Dendritic cell treated with granulocyte-macrophage colony-stimulating factor and Interleukin-4, amounts not matched to agents 40 ng/mL and 50 ng/mL, for 4 days (primary cell): ENCODE data around the gene SLC25A48.

Experiments
- H3K27ac Mint-ChIP-seq: one replicate; pipeline ENCODE4 v1.8.0; 2022; ENCODE audit warnings: mild to moderate bottlenecking, mixed read lengths
- H3K27me3 Mint-ChIP-seq: one replicate; pipeline ENCODE4 v1.8.0; 2022; ENCODE audit warnings: mild to moderate bottlenecking, mixed read lengths
- H3K36me3 Mint-ChIP-seq: one replicate; pipeline ENCODE4 v1.8.0; 2022; ENCODE audit warnings: low read depth, mixed read lengths
- H3K4me1 Mint-ChIP-seq: one replicate; pipeline ENCODE4 v1.8.0; 2022; ENCODE audit warnings: low read depth, mixed read lengths
- H3K4me3 Mint-ChIP-seq: one replicate; pipeline ENCODE4 v1.8.0; 2022; ENCODE audit warnings: mild to moderate bottlenecking, moderate library complexity, mixed read lengths
- H3K9me3 Mint-ChIP-seq: one replicate; pipeline ENCODE4 v1.8.0; 2022; ENCODE audit warnings: mixed read lengths
- intact Hi-C: fragments of 100-400 bp; cut with micrococcal nuclease; formaldehyde crosslinking; loops from one replicate; pipeline ENCODE4 v1.15.0; 2022

The SLC25A48 gene

GRCh38 chr5:135887447-135887864, 53.0 kb downstream of the SLC25A48 start:
- intact Hi-C loops = loop anchor here (1.0 to 5.0 kb wide), 5 partner anchors 55 to 325 kb away; partner anchors contain the start of gene SLC25A48
- no peaks in the 10 kb centered on the region for H3K9me3 Mint-ChIP-seq
- no peak overlapping the region for H3K4me3 Mint-ChIP-seq
- H3K4me1 Mint-ChIP-seq = peaks cover 34% of the 10 kb centered on the region
- H3K36me3 Mint-ChIP-seq = peaks cover 62% of the 10 kb centered on the region
- H3K27me3 Mint-ChIP-seq = peaks cover 48% of the 10 kb centered on the region
- no peak overlapping the region for H3K27ac Mint-ChIP-seq

- intact Hi-C loops = loop anchor here (1.0 to 5.0 kb wide), 5 partner anchors 56 to 324 kb away; partner anchors contain the start of gene SLC25A48
- Mint-ChIP-seq H3K9me3 (no peaks in the 10 kb centered on the region), H3K4me1 (peaks cover 32% of the 10 kb centered on the region), H3K27me3 (peaks cover 46% of the 10 kb centered on the region), H3K4me3 (no peak overlapping the region), H3K36me3 (peaks cover 57% of the 10 kb centered on the region), H3K27ac (no peak overlapping the region)
Measured at GRCh38 chr5:135887881-135888614, 53.6 kb downstream of the SLC25A48 start.

- Mint-ChIP-seq H3K4me1 (peaks cover 14% of the 10 kb centered on the region), H3K27ac (no peak overlapping the region), H3K4me3 (no peak overlapping the region), H3K9me3 (no peaks in the 10 kb centered on the region), H3K27me3 (peaks cover 40% of the 10 kb centered on the region), H3K36me3 (peaks cover 34% of the 10 kb centered on the region)
- intact Hi-C loops = loop anchor here (5.0 kb wide), 1 partner anchor 47 kb away; no protein-coding TSS in a partner anchor
Measured at GRCh38 chr5:135890296-135890695, 55.8 kb downstream of the SLC25A48 start.

DNA sequence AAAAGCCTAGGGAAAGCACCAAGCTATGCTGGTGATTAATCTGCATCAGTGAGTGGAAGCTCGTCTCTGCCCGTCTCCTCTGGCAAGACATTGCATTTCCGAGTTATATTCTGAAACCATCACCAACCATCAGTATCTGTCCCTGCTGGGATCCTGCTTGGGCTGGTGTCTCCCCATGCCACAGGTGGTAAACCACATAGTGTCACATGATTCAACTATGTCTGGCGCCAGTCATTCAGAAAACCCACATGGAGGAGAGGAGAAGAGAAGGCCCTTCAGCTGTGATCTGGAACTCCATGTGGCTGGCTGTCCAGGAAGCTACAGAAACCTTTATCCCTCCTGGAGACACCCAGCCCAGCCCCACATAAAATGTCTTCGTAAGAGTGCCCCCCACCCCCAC, 56.4 kb downstream of the SLC25A48 start:
- Mint-ChIP-seq H3K36me3 (peaks cover 31% of the 10 kb centered on the region), H3K27me3 (peaks cover 42% of the 10 kb centered on the region), H3K9me3 (no peaks in the 10 kb centered on the region), H3K4me3 (no peak overlapping the region), H3K4me1 (peaks cover 10% of the 10 kb centered on the region), H3K27ac (no peak overlapping the region)
- intact Hi-C loops = loop anchor here (5.0 kb wide), 1 partner anchor 46 kb away; no protein-coding TSS in a partner anchor

DNA sequence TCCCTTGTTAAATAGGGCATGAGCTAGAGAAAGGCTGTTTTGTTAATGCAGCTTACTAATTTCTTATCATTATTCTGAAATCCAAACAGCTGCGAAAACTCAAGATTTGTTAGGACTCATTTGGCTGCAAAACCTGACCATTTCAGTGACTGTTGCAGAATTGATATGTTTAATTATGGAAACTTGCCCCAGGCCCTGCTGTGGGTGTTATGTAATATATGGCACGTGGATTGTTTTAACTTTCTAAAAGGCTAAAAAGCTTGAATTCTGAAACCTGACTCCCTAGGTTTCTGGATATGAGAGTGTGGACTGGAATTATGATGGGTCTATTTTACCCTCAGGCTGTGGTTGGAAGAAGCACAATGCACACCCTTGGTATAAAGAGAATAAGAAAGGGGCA, 56.8 kb downstream of the SLC25A48 start:
- Mint-ChIP-seq H3K27ac (no peak overlapping the region), H3K9me3 (no peaks in the 10 kb centered on the region), H3K4me1 (peaks cover 10% of the 10 kb centered on the region), H3K27me3 (peaks cover 46% of the 10 kb centered on the region), H3K4me3 (no peak overlapping the region), H3K36me3 (peaks cover 31% of the 10 kb centered on the region)
- intact Hi-C loops = loop anchor here (5.0 kb wide), 1 partner anchor 46 kb away; no protein-coding TSS in a partner anchor

DNA sequence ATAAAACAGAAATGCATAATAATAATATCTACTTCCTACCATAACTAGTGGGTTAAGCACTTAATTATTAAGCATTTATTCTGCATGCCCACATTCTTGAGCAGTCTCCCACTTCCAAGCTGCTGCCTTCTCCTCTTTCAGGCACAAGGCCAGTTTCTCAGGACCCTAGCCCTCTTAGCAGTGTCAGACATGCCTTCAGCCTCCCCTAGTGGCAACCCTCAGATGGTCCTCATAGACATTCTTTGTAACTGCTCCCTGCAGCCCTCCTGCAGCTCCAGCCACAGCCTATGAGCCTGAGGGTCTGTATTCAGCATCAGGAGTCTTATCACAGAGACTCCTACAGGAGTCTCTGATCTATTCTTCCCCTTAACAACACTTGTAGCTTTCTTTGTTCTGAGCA, 57.3 kb downstream of the SLC25A48 start:
- no peaks in the 10 kb centered on the region for H3K9me3 Mint-ChIP-seq
- peaks cover 31% of the 10 kb centered on the region for H3K36me3 Mint-ChIP-seq
- peaks cover 10% of the 10 kb centered on the region for H3K4me1 Mint-ChIP-seq
- H3K27me3 Mint-ChIP-seq = peaks cover 50% of the 10 kb centered on the region
- no peak overlapping the region for H3K4me3 Mint-ChIP-seq
- intact Hi-C loops = loop anchor here (5.0 kb wide), 1 partner anchor 46 kb away; no protein-coding TSS in a partner anchor
- H3K27ac Mint-ChIP-seq = no peak overlapping the region

DNA sequence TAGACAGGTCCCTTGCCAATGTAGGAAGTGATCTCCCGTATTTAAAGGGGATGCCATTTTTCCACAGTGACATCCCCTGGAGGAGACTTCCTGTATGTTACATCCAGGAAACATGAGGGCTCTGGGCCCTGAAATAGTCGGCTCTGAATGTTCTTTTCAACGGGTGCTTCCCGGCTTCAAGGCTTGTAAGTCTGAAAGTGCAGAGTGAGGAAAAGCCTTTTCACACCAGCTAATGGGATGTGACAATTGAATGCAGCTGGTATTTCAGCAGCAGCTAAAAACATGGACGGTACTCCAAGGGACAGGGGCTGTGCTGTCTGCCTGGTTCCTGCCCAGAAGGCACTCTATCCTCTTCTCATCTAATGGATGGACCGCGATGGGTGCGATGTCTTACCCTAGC, 59.8 kb downstream of the SLC25A48 start:
- intact Hi-C loops = loop anchor here (5.0 kb wide), 1 partner anchor 43 kb away; no protein-coding TSS in a partner anchor
- no peaks in the 10 kb centered on the region for H3K4me1 Mint-ChIP-seq
- H3K9me3 Mint-ChIP-seq = no peaks in the 10 kb centered on the region
- H3K36me3 Mint-ChIP-seq = peaks cover 16% of the 10 kb centered on the region
- H3K27me3 Mint-ChIP-seq = peaks cover 47% of the 10 kb centered on the region
- H3K27ac Mint-ChIP-seq = peak overlapping the region; percentile 1
- H3K4me3 Mint-ChIP-seq = no peak overlapping the region

- intact Hi-C loops = loop anchor here (5.0 kb wide), 1 partner anchor 43 kb away; no protein-coding TSS in a partner anchor
- Mint-ChIP-seq H3K4me1 (no peaks in the 10 kb centered on the region), H3K4me3 (no peak overlapping the region), H3K27ac (peak overlapping the region; percentile 1), H3K9me3 (no peaks in the 10 kb centered on the region), H3K36me3 (peaks cover 16% of the 10 kb centered on the region), H3K27me3 (peaks cover 49% of the 10 kb centered on the region)
Measured at GRCh38 chr5:135894789-135895188, 60.3 kb downstream of the SLC25A48 start.

DNA sequence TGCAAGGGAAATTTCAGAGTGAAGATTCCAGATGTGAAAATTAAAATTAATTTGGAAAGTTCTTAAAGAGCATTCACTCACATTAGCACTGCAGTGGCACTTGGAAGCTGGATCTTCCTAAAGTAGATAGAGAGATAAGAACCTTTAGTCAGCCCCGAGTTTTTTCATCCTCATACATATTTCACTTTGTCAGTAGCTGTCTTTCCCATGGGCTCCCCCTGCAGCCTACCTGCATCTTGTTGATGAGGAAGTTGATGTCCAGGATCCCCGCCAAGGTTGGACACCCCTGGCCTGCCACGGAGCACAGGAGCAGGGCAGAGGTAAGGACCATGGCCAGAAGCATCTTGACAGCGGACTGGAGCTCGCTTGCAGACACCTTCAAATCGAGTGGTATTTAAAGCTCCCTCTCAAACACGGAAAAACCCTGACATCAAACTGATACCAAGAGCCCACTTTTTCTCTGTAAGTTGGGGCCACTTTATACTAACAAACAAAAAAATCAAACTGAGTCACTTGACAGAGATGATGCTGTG, 61.1 kb downstream of the SLC25A48 start, which contains the start of gene IL9:
IL9 (minus strand) TSS at position 368 of the 533 bp plus-strand sequence; CDS start at position 343, 25 bp downstream.
- Mint-ChIP-seq H3K4me1 (no peaks in the 10 kb centered on the region), H3K27me3 (peaks cover 49% of the 10 kb centered on the region), H3K27ac (peak within 1 kb of the TSS; percentile 1), H3K36me3 (peaks cover 10% of the 10 kb centered on the region), H3K4me3 (no peak within 1 kb of the TSS), H3K9me3 (no peaks in the 10 kb centered on the region)
- intact Hi-C loops = no loop called here

GRCh38 chr5:135898651-135899050, 64.2 kb downstream of the SLC25A48 start:
- H3K4me1 Mint-ChIP-seq = no peaks in the 10 kb centered on the region
- H3K27me3 Mint-ChIP-seq = peaks cover 56% of the 10 kb centered on the region
- no peaks in the 10 kb centered on the region for H3K9me3 Mint-ChIP-seq
- H3K4me3 Mint-ChIP-seq = no peak overlapping the region
- no peak overlapping the region for H3K27ac Mint-ChIP-seq
- H3K36me3 Mint-ChIP-seq = no peaks in the 10 kb centered on the region
- intact Hi-C loops = no loop called here

DNA sequence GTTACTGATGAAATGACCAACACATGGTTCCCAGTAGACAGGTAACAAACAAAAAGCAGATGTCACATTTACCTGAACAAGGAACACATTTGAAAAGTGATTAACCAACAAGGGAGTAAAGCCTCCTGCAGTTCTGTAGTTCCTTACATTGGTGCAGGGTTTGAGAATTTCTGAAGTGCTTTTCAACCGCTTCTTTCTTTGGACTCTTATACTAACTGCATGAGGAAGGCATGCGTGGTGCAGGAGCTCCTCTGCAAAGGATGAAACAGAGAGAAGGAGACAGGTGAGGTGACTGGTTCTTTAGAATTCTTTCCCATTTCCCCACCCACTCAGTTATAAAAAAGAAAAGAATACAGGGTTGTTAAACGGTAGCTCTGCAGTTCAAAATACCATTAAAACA, 65.8 kb downstream of the SLC25A48 start:
- intact Hi-C loops = no loop called here
- H3K4me1 Mint-ChIP-seq = no peaks in the 10 kb centered on the region
- no peaks in the 10 kb centered on the region for H3K36me3 Mint-ChIP-seq
- no peak overlapping the region for H3K27ac Mint-ChIP-seq
- H3K27me3 Mint-ChIP-seq = peaks cover 54% of the 10 kb centered on the region
- no peaks in the 10 kb centered on the region for H3K9me3 Mint-ChIP-seq
- no peak overlapping the region for H3K4me3 Mint-ChIP-seq

DNA sequence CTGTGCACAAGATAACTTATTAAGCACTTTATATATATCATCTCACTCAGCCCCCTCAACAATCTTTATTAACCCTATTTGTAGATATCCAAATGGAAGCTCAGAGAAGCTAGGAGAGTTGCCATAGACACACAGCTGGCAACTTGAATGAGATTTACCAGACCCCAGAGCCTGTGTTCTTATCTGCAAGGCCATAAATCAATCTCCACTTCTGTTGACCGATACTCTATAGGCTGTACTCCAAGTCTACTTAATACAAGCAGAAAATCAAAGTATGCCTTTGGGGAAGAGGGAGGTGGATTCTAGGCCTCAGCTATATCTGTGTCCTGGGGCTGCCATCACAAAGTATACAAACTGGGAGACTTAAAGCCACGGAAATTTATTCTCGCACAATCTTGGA, 67.2 kb downstream of the SLC25A48 start:
- H3K27ac Mint-ChIP-seq = no peak overlapping the region
- intact Hi-C loops = no loop called here
- H3K9me3 Mint-ChIP-seq = no peaks in the 10 kb centered on the region
- H3K4me3 Mint-ChIP-seq = no peak overlapping the region
- H3K4me1 Mint-ChIP-seq = no peaks in the 10 kb centered on the region
- H3K36me3 Mint-ChIP-seq = no peaks in the 10 kb centered on the region
- peaks cover 48% of the 10 kb centered on the region for H3K27me3 Mint-ChIP-seq

DNA sequence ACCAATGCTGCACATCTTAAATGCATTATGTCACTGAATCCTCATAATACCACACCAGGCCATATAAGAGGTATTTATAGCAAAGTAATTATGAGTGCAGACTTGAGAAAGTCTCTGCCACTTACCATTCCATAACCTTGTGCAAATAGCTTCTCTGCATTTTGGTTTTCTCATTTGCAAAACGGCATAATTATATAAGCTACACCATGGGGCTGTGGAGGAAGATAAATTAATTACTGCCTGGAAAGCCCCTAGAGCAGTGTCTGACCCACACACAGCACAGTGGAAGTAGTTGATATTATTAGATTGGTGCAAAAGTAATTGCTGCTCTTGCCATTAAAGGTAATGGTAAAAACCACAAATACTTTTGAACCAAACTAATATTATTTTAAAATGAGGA, 70.7 kb downstream of the SLC25A48 start:
- no peaks in the 10 kb centered on the region for H3K36me3 Mint-ChIP-seq
- intact Hi-C loops = no loop called here

More for the DNA sequence above, 70.7 kb downstream of the SLC25A48 start:
- Mint-ChIP-seq H3K27ac (no peak overlapping the region), H3K9me3 (no peaks in the 10 kb centered on the region), H3K4me3 (no peak overlapping the region), H3K4me1 (no peaks in the 10 kb centered on the region), H3K27me3 (peaks cover 49% of the 10 kb centered on the region)
